GM10248 (cell line): ENCODE data around the gene RNF212B.
"Not testable (repeated sequence)": the region's sequence is repeated elsewhere in the genome, so short reads cannot be mapped to it uniquely, and the experiment has no call there.

Experiments used
- CTCF ChIA-PET: fragments of 300-600 bp; sonication (Branson Sonifier 250); formaldehyde crosslinking; extraction: SDS; loops from one replicate; lab custom pipeline; 2021; ENCODE audit warnings: antibody characterized with exemption; lab: Yijun Ruan, JAX
- POLR2A ChIA-PET: fragments of 350-650 bp; sonication (Branson Sonifier 250); formaldehyde crosslinking; extraction: SDS; loops from one replicate; lab custom pipeline; 2020; ENCODE audit warnings: antibody characterized with exemption; lab: Yijun Ruan, JAX
- DNase-seq: peaks from one replicate; pipeline ENCODE4 v3.0.0; 2012; ENCODE audit errors: extremely low spot score
- CTCF ChIP-seq: IDR thresholded peaks from 2 replicates; pipeline ENCODE4 v1.5.1; 2012; ENCODE audit warnings: mild to moderate bottlenecking, low read depth; ENCODE audit errors: extremely low read depth, missing control alignments, control extremely low read depth

RNF212B gene

GRCh38 chr14:23227566-23227965 lies 10.2 kb upstream of the RNF212B start:
- TF ChIP-seq CTCF, result no peak
- ChIA-PET POLR2A (no interaction called here), CTCF (interaction anchor here (1.2 to 2.3 kb wide), 2 partner anchors 11 to 107 kb away, joined by 4 to 6 read pairs; no protein-coding TSS in a partner anchor)
- DNase-seq, result no peak

GRCh38 chr14:23228812-23229211 lies 8.9 kb upstream of the RNF212B start:
- CTCF ChIA-PET, result no interaction called here
- DNase-seq, result no peak
- TF ChIP-seq CTCF, result no peak
- POLR2A ChIA-PET, result no interaction called here

GRCh38 chr14:23232241-23232808 lies 5.4 kb upstream of the RNF212B start:
- POLR2A ChIA-PET, DNase-seq, CTCF ChIA-PET: not testable (repeated sequence)

- TF ChIP-seq CTCF, result no peak
- POLR2A ChIA-PET, result no interaction called here
- CTCF ChIA-PET, result no interaction called here
- DNase-seq, result no peak
These were observed 2.9 kb downstream of the RNF212B start for GRCh38 chr14:23240661-23241060.

- CTCF ChIA-PET, POLR2A ChIA-PET: not testable (repeated sequence)
These were observed 3.5 kb downstream of the RNF212B start for GRCh38 chr14:23241061-23241715.

GRCh38 chr14:23242076-23242475 lies 4.3 kb downstream of the RNF212B start:
- DNase-seq, result no peak
- ChIA-PET POLR2A (no interaction called here), CTCF (no interaction called here)
- no peak for TF ChIP-seq CTCF

More at GRCh38 chr14:23241061-23241715, 3.5 kb downstream of the RNF212B start:
- not testable (repeated sequence) for DNase-seq

- ChIA-PET POLR2A (no interaction called here), CTCF (no interaction called here)
- TF ChIP-seq CTCF, result no peak
- no peak for DNase-seq
These were observed 5.3 kb downstream of the RNF212B start for GRCh38 chr14:23243066-23243465.

GRCh38 chr14:23245282-23245681 lies 7.5 kb downstream of the RNF212B start:
- ChIA-PET POLR2A (interaction anchor here (0.6 kb wide), 1 partner anchor 686 kb away, joined by 3 read pairs; no protein-coding TSS in a partner anchor), CTCF (interaction anchor here (0.7 to 2.0 kb wide), 6 partner anchors 10 to 135 kb away, joined by 3 to 5 read pairs (median 4); partner anchors contain the start of gene HOMEZ)
- no peak for TF ChIP-seq CTCF
- DNase-seq, result no peak
